ENCODE measurements around the gene GSG1L. TPM values are rescaled to one million over a fixed set of nuclear protein-coding genes. Genes with fewer than 3 reads are reported as not detected.
A peak's percentile ranks its signal among the peaks of the same experiment; 100 is the strongest.

The GSG1L gene
- total RNA-seq, 2 donors from 2014 or later: 13.9 to 34.7 TPM

- Histone ChIP-seq H3K27me3 (no peaks in the 10 kb centered on the region), H3K27ac (no peak overlapping the region), H3K4me1 (peaks cover 0 to 6% of the 10 kb centered on the region in 2 donors), H3K4me3 (no peak overlapping the region), H3K9me3 (no peaks in the 10 kb centered on the region), H3K36me3 (no peaks in the 10 kb centered on the region)
- no peak for DNase-seq (ENCODE audit: low spot score)
- TF ChIP-seq, protein P1, sequence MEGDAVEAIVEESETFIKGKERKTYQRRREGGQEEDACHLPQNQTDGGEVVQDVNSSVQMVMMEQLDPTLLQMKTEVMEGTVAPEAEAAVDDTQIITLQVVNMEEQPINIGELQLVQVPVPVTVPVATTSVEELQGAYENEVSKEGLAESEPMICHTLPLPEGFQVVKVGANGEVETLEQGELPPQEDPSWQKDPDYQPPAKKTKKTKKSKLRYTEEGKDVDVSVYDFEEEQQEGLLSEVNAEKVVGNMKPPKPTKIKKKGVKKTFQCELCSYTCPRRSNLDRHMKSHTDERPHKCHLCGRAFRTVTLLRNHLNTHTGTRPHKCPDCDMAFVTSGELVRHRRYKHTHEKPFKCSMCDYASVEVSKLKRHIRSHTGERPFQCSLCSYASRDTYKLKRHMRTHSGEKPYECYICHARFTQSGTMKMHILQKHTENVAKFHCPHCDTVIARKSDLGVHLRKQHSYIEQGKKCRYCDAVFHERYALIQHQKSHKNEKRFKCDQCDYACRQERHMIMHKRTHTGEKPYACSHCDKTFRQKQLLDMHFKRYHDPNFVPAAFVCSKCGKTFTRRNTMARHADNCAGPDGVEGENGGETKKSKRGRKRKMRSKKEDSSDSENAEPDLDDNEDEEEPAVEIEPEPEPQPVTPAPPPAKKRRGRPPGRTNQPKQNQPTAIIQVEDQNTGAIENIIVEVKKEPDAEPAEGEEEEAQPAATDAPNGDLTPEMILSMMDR (IDR thresholded peaks at IDR 0.05): no peak
Measured at GRCh38 chr16:27781981-27782880, 281.3 kb downstream of the GSG1L start.

DNA sequence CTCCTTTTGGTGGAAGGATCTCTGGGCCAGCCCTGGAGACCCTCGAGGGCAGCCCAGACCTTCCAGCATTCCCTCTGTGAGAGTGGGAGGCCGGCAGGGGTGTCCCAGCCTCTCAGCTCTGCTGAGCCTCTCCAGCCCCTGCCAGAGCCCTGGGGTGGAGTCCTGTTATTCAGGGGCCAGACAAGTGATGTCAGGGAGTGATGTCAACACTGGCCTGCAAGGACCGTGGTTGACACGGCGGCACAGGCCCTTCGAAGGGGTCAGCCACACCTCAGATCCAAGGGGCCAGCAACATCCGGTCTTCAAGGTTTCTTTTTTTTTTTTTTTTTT lies 282.4 kb downstream of the GSG1L start:
- no peak overlapping the region for H3K27ac ChIP-seq

DNA sequence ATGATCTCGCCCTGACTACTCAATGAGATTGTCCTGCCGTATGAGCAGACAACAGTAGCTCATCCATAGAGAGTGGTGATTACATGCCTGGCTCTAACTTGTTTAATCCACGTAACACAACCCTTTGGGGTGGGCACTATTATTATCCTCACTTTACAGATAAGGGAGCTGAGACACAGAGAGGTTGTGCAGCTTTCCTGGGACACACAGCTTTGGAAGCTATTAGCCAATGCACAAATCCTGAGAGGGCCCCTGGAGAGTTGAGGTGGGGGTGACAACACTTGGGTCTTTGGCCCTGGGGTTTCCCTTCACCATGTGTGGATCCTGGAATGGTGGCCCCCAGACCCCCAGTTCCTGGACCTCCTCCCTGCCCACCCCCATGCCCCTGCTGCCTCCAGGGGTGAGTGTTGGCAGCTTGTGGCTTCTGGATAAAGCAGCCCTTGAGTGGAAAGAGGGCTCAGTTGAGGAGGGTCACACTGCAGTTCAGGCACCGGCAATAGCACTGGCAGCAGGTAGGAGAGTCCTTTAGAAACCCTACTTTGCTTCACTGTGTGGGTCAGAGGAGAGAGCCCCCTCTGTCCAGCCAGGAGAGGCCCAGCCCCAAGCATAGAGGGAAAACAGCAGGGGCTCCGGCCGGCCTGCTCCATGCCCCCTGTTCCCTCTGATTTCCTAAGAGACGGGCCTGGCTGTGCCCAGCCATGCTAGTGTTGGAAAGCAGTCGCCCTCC lies 282.9 kb downstream of the GSG1L start:
- no peak overlapping the region for H3K27ac ChIP-seq
- TF ChIP-seq, protein P1 (IDR thresholded peaks at IDR 0.05): no peak
- peaks cover 0 to 6% of the 10 kb centered on the region in 2 donors for H3K4me1 ChIP-seq
- H3K9me3 ChIP-seq: no peaks in the 10 kb centered on the region
- no peaks in the 10 kb centered on the region for H3K36me3 ChIP-seq
- no peaks in the 10 kb centered on the region for H3K27me3 ChIP-seq
- no peak overlapping the region for H3K4me3 ChIP-seq
- no peak for DNase-seq (ENCODE audit: low spot score)

More for the DNA sequence above, 282.4 kb downstream of the GSG1L start:
- H3K4me1 ChIP-seq: peaks cover 0 to 6% of the 10 kb centered on the region in 2 donors
- H3K4me3 ChIP-seq: no peak overlapping the region
- DNase-seq (ENCODE audit: low spot score): peak; percentile 82
- H3K9me3 ChIP-seq: no peaks in the 10 kb centered on the region
- TF ChIP-seq, protein P1 (IDR thresholded peaks at IDR 0.05): no peak
- H3K27me3 ChIP-seq: no peaks in the 10 kb centered on the region
- no peaks in the 10 kb centered on the region for H3K36me3 ChIP-seq

GRCh38 chr16:27779641-27780164 lies 283.8 kb downstream of the GSG1L start:
- H3K27ac ChIP-seq: no peak overlapping the region
- no peaks in the 10 kb centered on the region for H3K9me3 ChIP-seq
- H3K4me3 ChIP-seq: no peak overlapping the region
- DNase-seq (ENCODE audit: low spot score): no peak
- no peaks in the 10 kb centered on the region for H3K27me3 ChIP-seq
- TF ChIP-seq, protein P1 (IDR thresholded peaks at IDR 0.05): peak in 1 of 2 donors; percentile 27
- no peaks in the 10 kb centered on the region for H3K36me3 ChIP-seq
- peaks cover 0 to 6% of the 10 kb centered on the region in 2 donors for H3K4me1 ChIP-seq

GRCh38 chr16:27778926-27779570 lies 284.5 kb downstream of the GSG1L start:
- Histone ChIP-seq H3K27ac (no peak overlapping the region), H3K27me3 (no peaks in the 10 kb centered on the region), H3K4me1 (peaks cover 0 to 6% of the 10 kb centered on the region in 2 donors), H3K9me3 (no peaks in the 10 kb centered on the region), H3K4me3 (no peak overlapping the region), H3K36me3 (no peaks in the 10 kb centered on the region)
- DNase-seq (ENCODE audit: low spot score): no peak
- TF ChIP-seq, protein P1 (IDR thresholded peaks at IDR 0.05): no peak

All from right atrium auricular region (tissue), 2 donors.